ENCODE results near the gene HTD2. TPM values are rescaled to one million over a fixed set of nuclear protein-coding genes. Genes with fewer than 3 reads are reported as not detected.

Gene HTD2
- total and polyA plus RNA-seq, 2 donors from 2014 or later: 6.4 to 7.8 TPM

GRCh38 chr3:58298190-58298589 is 8.1 kb upstream of the HTD2 start:
- FAIRE-seq: no peak
- no peaks in the 10 kb centered on the region for H3K9me3 ChIP-seq (ENCODE audit: control insufficient read depth in 2 of 3, insufficient read depth in 1 of 3, low read length in 3 of 3)
- TF ChIP-seq CTCF (IDR thresholded peaks at IDR 0.05; ENCODE audit: borderline replicate concordance, extremely low read depth, insufficient read depth): no peak
- no peaks in the 10 kb centered on the region for H3K27me3 ChIP-seq (ENCODE audit: control insufficient read depth, insufficient read depth, low read length)
- H3K4me3 ChIP-seq (ENCODE audit: low read length in 3 of 3): no peak overlapping the region
- no peak overlapping the region for H3K9ac ChIP-seq (ENCODE audit: low read length in 3 of 3)
- no peak overlapping the region for H3K27ac ChIP-seq (ENCODE audit: low read depth in 2 of 2, low read length in 2 of 2)
- peaks cover 0 to 9% (median 6%) of the 10 kb centered on the region in 3 donors for H3K4me1 ChIP-seq (ENCODE audit: control insufficient read depth in 2 of 3, insufficient read depth in 2 of 3, low read depth in 1 of 3, low read length in 3 of 3)
- no peaks in the 10 kb centered on the region for H3K36me3 ChIP-seq (ENCODE audit: control insufficient read depth in 2 of 3, insufficient read depth in 3 of 3, low read length in 3 of 3)
- intact Hi-C loops (cut with DNase I): no loop called here
- DNase-seq: no peak

- DNase-seq (no peak), FAIRE-seq (no peak)
- no peak overlapping the region for H3K4me3 ChIP-seq (ENCODE audit: low read length in 3 of 3)
- no peaks in the 10 kb centered on the region for H3K9me3 ChIP-seq (ENCODE audit: control insufficient read depth in 2 of 3, insufficient read depth in 1 of 3, low read length in 3 of 3)
- intact Hi-C loops (cut with DNase I): no loop called here
- no peak for TF ChIP-seq CTCF (IDR thresholded peaks at IDR 0.05; ENCODE audit: borderline replicate concordance, extremely low read depth, insufficient read depth)
- no peak overlapping the region for H3K27ac ChIP-seq (ENCODE audit: low read depth in 2 of 2, low read length in 2 of 2)
- H3K4me1 ChIP-seq (ENCODE audit: control insufficient read depth in 2 of 3, insufficient read depth in 2 of 3, low read depth in 1 of 3, low read length in 3 of 3): peaks cover 0 to 9% (median 6%) of the 10 kb centered on the region in 3 donors
- no peaks in the 10 kb centered on the region for H3K36me3 ChIP-seq (ENCODE audit: control insufficient read depth in 2 of 3, insufficient read depth in 3 of 3, low read length in 3 of 3)
- no peak overlapping the region for H3K9ac ChIP-seq (ENCODE audit: low read length in 3 of 3)
- H3K27me3 ChIP-seq (ENCODE audit: control insufficient read depth, insufficient read depth, low read length): no peaks in the 10 kb centered on the region
Observed at GRCh38 chr3:58299075-58299474, 7.2 kb upstream of the HTD2 start.

GRCh38 chr3:58299839-58300516 is 6.3 kb upstream of the HTD2 start:
- no peaks in the 10 kb centered on the region for H3K27me3 ChIP-seq (ENCODE audit: control insufficient read depth, insufficient read depth, low read length)
- peak in 2 of 5 donors; percentile 41 to 70 for DNase-seq
- H3K36me3 ChIP-seq (ENCODE audit: control insufficient read depth in 2 of 3, insufficient read depth in 3 of 3, low read length in 3 of 3): no peaks in the 10 kb centered on the region
- H3K4me3 ChIP-seq (ENCODE audit: low read length in 3 of 3): no peak overlapping the region
- H3K9ac ChIP-seq (ENCODE audit: low read length in 3 of 3): no peak overlapping the region
- TF ChIP-seq CTCF (IDR thresholded peaks at IDR 0.05; ENCODE audit: borderline replicate concordance, extremely low read depth, insufficient read depth): no peak
- H3K4me1 ChIP-seq (ENCODE audit: control insufficient read depth in 2 of 3, insufficient read depth in 2 of 3, low read depth in 1 of 3, low read length in 3 of 3): peaks cover 0 to 9% (median 6%) of the 10 kb centered on the region in 3 donors
- no peaks in the 10 kb centered on the region for H3K9me3 ChIP-seq (ENCODE audit: control insufficient read depth in 2 of 3, insufficient read depth in 1 of 3, low read length in 3 of 3)
- intact Hi-C loops (cut with DNase I): loop anchor here (5.0 kb wide), 1 partner anchor 113 kb away; no protein-coding TSS in a partner anchor
- FAIRE-seq: peak; percentile 55
- H3K27ac ChIP-seq (ENCODE audit: low read depth in 2 of 2, low read length in 2 of 2): no peak overlapping the region

All from kidney (tissue), 14 donors.